NAMALWA (cell line): ENCODE data around the gene LCLAT1.
"Not testable (repeated sequence)": the region's sequence is repeated elsewhere in the genome, so short reads cannot be mapped to it uniquely, and the experiment has no call there.

Source experiments
- DNase-seq: peaks from one replicate; pipeline ENCODE4 v3.0.0-alpha.2; 2015; ENCODE audit warnings: low spot score

LCLAT1 gene

GRCh38 chr2:30488012-30488659 is 41.1 kb downstream of the LCLAT1 start:
- no peak for DNase-seq

- no peak for DNase-seq
Observed at GRCh38 chr2:30491225-30491624, 44.2 kb downstream of the LCLAT1 start.

- DNase-seq: no peak
Observed at GRCh38 chr2:30492185-30492584, 45.1 kb downstream of the LCLAT1 start.

- no peak for DNase-seq
Observed at GRCh38 chr2:30492619-30493018, 45.6 kb downstream of the LCLAT1 start.

- no peak for DNase-seq
Observed at GRCh38 chr2:30493440-30493839, 46.4 kb downstream of the LCLAT1 start.

GRCh38 chr2:30495896-30496295 is 48.9 kb downstream of the LCLAT1 start:
- not testable (repeated sequence) for DNase-seq

- no peak for DNase-seq
Observed at GRCh38 chr2:30499681-30500080, 52.6 kb downstream of the LCLAT1 start.

GRCh38 chr2:30500699-30501098 is 53.7 kb downstream of the LCLAT1 start:
- DNase-seq: no peak

- DNase-seq: no peak
Observed at GRCh38 chr2:30502310-30502709, 55.3 kb downstream of the LCLAT1 start.

- DNase-seq: peak; percentile 34
Observed at GRCh38 chr2:30503007-30503694, 56.1 kb downstream of the LCLAT1 start.

GRCh38 chr2:30503695-30504052 is 56.6 kb downstream of the LCLAT1 start:
- no peak for DNase-seq

- DNase-seq: no peak
Observed at GRCh38 chr2:30504731-30505130, 57.7 kb downstream of the LCLAT1 start.

- no peak for DNase-seq
Observed at GRCh38 chr2:30505500-30506180, 58.6 kb downstream of the LCLAT1 start.

GRCh38 chr2:30507460-30507859 is 60.4 kb downstream of the LCLAT1 start:
- DNase-seq: not testable (repeated sequence)

GRCh38 chr2:30509716-30510115 is 62.7 kb downstream of the LCLAT1 start:
- no peak for DNase-seq

- DNase-seq: no peak
Observed at GRCh38 chr2:30510409-30510808, 63.4 kb downstream of the LCLAT1 start.

GRCh38 chr2:30511122-30512083 is 64.4 kb downstream of the LCLAT1 start:
- DNase-seq: no peak

GRCh38 chr2:30512243-30512886 is 65.3 kb downstream of the LCLAT1 start:
- DNase-seq: no peak

- DNase-seq: not testable (repeated sequence)
Observed at GRCh38 chr2:30513649-30514048, 66.6 kb downstream of the LCLAT1 start.

- DNase-seq: no peak
Observed at GRCh38 chr2:30514134-30514847, 67.2 kb downstream of the LCLAT1 start.

- no peak for DNase-seq
Observed at GRCh38 chr2:30514848-30515435, 67.9 kb downstream of the LCLAT1 start.
